ENCODE data around the gene PLEKHB2. TPM values are rescaled to one million over a fixed set of nuclear protein-coding genes. Genes with fewer than 3 reads are reported as not detected.

PLEKHB2 gene
- total and polyA plus RNA-seq, 10 of the 15 experiments (the other 5 are each of a cell fraction or from before 2014, with no cell fraction given): 12.3 to 55.6 (median 26.2) TPM

GRCh38 chr2:131120815-131121317 is 15.7 kb downstream of the PLEKHB2 start:
- peaks cover 17% of the 10 kb centered on the region for H3K79me2 ChIP-seq (ENCODE audit: control insufficient read depth, insufficient read depth, low read length)
- in situ Hi-C loops (cut with MboI): no loop called here
- ATAC-seq: no peak
- POLR2A ChIA-PET: interaction anchor here (0.7 kb wide), 1 partner anchor 9 kb away, joined by 4 read pairs; no protein-coding TSS in a partner anchor
- H3K4me1 ChIP-seq (ENCODE audit: control insufficient read depth, insufficient read depth, low read length): no peaks in the 10 kb centered on the region
- WGBS (ENCODE audit: insufficient coverage, insufficient replicate concordance, low lambda C conversion rate, missing lambda C conversion rate): 97% methylated on average over 12 of the region's 12 CpGs
- H3K27me3 ChIP-seq (replicated peaks in 1 of 2; ENCODE audit: control insufficient read depth in 2 of 2, insufficient read depth in 2 of 2, low read length in 1 of 2): no peaks in the 10 kb centered on the region
- SMC1A ChIA-PET (ENCODE audit: uncharacterized antibody, unreplicated experiment): no interaction called here
- H3K36me3 ChIP-seq (ENCODE audit: control insufficient read depth in 2 of 2, insufficient read depth in 2 of 2, low read length in 1 of 2): peaks cover 9 to 17% of the 10 kb centered on the region in 2 experiments
- BruUV-seq (replicated peaks): no TSS peak
- RAD21 ChIA-PET (ENCODE audit: unreplicated experiment): no interaction called here
- H2AFZ ChIP-seq (ENCODE audit: control insufficient read depth, low read depth, low read length): no peak overlapping the region
- peaks cover 5% of the 10 kb centered on the region for H3K9me3 ChIP-seq (replicated peaks; ENCODE audit: control insufficient read depth, insufficient read depth, low read length)
- no peak overlapping the region for H3K4me2 ChIP-seq (ENCODE audit: control insufficient read depth, insufficient read depth)
- intact Hi-C loops (cut with micrococcal nuclease; ENCODE audit: unreplicated experiment): no loop called here
- no peak overlapping the region for H3K27ac ChIP-seq (ENCODE audit: control insufficient read depth, insufficient read depth)
- no peaks in the 10 kb centered on the region for H4K20me1 ChIP-seq (ENCODE audit: control insufficient read depth, insufficient read depth)
- CTCF ChIA-PET: no interaction called here
- H3K9ac ChIP-seq (ENCODE audit: control insufficient read depth, insufficient read depth, low read length): no peak overlapping the region
- H3K4me3 ChIP-seq: no peak overlapping the region
- FAIRE-seq: no peak
- DNase-seq (ENCODE audit: low read depth, low spot score): no peak
- TF ChIP-seq NR2C2 (IDR thresholded peaks at IDR 0.05; ENCODE audit: borderline replicate concordance, control insufficient read depth, insufficient read length, low read depth): no peak
- TF ChIP-seq, protein P1, sequence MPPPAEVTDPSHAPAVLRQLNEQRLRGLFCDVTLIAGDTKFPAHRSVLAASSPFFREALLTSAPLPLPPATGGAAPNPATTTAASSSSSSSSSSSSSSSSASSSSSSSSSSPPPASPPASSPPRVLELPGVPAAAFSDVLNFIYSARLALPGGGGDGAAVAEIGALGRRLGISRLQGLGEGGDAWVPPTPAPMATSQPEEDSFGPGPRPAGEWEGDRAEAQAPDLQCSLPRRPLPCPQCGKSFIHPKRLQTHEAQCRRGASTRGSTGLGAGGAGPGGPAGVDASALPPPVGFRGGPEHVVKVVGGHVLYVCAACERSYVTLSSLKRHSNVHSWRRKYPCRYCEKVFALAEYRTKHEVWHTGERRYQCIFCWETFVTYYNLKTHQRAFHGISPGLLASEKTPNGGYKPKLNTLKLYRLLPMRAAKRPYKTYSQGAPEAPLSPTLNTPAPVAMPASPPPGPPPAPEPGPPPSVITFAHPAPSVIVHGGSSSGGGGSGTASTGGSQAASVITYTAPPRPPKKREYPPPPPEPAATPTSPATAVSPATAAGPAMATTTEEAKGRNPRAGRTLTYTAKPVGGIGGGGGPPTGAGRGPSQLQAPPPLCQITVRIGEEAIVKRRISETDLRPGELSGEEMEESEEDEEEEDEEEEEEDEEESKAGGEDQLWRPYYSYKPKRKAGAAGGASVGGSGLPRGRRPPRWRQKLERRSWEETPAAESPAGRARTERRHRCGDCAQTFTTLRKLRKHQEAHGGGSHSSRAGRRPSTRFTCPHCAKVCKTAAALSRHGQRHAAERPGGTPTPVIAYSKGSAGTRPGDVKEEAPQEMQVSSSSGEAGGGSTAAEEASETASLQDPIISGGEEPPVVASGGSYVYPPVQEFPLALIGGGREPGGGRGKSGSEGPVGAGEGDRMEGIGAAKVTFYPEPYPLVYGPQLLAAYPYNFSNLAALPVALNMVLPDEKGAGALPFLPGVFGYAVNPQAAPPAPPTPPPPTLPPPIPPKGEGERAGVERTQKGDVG (CRISPR knock-in tag; IDR thresholded peaks at IDR 0.05): no peak
- TF ChIP-seq RCOR1 (conservative IDR thresholded peaks at IDR 0.05; ENCODE audit: low read depth, low read length): no peak
- no peak for TF ChIP-seq BMI1 (IDR thresholded peaks at IDR 0.05; ENCODE audit: borderline replicate concordance)
- TF ChIP-seq PKNOX1 (IDR thresholded peaks at IDR 0.05): no peak
- no peak for TF ChIP-seq RB1 (IDR thresholded peaks at IDR 0.05; ENCODE audit: borderline replicate concordance)
- TF ChIP-seq HDAC6 (IDR thresholded peaks at IDR 0.05; ENCODE audit: unreplicated experiment): no peak
- TF ChIP-seq, protein P2, sequence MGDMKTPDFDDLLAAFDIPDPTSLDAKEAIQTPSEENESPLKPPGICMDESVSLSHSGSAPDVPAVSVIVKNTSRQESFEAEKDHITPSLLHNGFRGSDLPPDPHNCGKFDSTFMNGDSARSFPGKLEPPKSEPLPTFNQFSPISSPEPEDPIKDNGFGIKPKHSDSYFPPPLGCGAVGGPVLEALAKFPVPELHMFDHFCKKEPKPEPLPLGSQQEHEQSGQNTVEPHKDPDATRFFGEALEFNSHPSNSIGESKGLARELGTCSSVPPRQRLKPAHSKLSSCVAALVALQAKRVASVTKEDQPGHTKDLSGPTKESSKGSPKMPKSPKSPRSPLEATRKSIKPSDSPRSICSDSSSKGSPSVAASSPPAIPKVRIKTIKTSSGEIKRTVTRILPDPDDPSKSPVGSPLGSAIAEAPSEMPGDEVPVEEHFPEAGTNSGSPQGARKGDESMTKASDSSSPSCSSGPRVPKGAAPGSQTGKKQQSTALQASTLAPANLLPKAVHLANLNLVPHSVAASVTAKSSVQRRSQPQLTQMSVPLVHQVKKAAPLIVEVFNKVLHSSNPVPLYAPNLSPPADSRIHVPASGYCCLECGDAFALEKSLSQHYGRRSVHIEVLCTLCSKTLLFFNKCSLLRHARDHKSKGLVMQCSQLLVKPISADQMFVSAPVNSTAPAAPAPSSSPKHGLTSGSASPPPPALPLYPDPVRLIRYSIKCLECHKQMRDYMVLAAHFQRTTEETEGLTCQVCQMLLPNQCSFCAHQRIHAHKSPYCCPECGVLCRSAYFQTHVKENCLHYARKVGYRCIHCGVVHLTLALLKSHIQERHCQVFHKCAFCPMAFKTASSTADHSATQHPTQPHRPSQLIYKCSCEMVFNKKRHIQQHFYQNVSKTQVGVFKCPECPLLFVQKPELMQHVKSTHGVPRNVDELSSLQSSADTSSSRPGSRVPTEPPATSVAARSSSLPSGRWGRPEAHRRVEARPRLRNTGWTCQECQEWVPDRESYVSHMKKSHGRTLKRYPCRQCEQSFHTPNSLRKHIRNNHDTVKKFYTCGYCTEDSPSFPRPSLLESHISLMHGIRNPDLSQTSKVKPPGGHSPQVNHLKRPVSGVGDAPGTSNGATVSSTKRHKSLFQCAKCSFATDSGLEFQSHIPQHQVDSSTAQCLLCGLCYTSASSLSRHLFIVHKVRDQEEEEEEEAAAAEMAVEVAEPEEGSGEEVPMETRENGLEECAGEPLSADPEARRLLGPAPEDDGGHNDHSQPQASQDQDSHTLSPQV (IDR thresholded peaks at IDR 0.05): no peak
- TF ChIP-seq, protein P3, sequence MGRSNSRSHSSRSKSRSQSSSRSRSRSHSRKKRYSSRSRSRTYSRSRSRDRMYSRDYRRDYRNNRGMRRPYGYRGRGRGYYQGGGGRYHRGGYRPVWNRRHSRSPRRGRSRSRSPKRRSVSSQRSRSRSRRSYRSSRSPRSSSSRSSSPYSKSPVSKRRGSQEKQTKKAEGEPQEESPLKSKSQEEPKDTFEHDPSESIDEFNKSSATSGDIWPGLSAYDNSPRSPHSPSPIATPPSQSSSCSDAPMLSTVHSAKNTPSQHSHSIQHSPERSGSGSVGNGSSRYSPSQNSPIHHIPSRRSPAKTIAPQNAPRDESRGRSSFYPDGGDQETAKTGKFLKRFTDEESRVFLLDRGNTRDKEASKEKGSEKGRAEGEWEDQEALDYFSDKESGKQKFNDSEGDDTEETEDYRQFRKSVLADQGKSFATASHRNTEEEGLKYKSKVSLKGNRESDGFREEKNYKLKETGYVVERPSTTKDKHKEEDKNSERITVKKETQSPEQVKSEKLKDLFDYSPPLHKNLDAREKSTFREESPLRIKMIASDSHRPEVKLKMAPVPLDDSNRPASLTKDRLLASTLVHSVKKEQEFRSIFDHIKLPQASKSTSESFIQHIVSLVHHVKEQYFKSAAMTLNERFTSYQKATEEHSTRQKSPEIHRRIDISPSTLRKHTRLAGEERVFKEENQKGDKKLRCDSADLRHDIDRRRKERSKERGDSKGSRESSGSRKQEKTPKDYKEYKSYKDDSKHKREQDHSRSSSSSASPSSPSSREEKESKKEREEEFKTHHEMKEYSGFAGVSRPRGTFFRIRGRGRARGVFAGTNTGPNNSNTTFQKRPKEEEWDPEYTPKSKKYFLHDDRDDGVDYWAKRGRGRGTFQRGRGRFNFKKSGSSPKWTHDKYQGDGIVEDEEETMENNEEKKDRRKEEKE (IDR thresholded peaks at IDR 0.05): no peak
- TF ChIP-seq, protein P4, sequence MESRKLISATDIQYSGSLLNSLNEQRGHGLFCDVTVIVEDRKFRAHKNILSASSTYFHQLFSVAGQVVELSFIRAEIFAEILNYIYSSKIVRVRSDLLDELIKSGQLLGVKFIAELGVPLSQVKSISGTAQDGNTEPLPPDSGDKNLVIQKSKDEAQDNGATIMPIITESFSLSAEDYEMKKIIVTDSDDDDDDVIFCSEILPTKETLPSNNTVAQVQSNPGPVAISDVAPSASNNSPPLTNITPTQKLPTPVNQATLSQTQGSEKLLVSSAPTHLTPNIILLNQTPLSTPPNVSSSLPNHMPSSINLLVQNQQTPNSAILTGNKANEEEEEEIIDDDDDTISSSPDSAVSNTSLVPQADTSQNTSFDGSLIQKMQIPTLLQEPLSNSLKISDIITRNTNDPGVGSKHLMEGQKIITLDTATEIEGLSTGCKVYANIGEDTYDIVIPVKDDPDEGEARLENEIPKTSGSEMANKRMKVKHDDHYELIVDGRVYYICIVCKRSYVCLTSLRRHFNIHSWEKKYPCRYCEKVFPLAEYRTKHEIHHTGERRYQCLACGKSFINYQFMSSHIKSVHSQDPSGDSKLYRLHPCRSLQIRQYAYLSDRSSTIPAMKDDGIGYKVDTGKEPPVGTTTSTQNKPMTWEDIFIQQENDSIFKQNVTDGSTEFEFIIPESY (IDR thresholded peaks at IDR 0.05): no peak

All from GM12878 (cell line).